Keratinocyte (primary cell): Measurements from ENCODE around the gene METTL4. TPM values are rescaled to one million over a fixed set of nuclear protein-coding genes. Genes with fewer than 3 reads are reported as not detected.

ENCODE experiments used
- DNase-seq: peaks from one replicate; pipeline ENCODE4 v3.0.0-alpha.2; 2011; ENCODE audit warnings: low read depth, missing footprints, low spot score
- FAIRE-seq: peaks from 2 replicates; lab custom pipeline; 2011; peaks lifted over from hg19 to GRCh38; lab: Jason Lieb, UNC
- H2AFZ ChIP-seq: 2 replicates; pipeline ENCODE4 v1.6.0; 2012; ENCODE audit warnings: low read length, control low read depth, inconsistent platforms; ENCODE audit not compliant: control insufficient read depth
- H3K27ac ChIP-seq: 2 replicates; pipeline ENCODE4 v1.5.1; 2011; ENCODE audit warnings: low read length; ENCODE audit not compliant: control insufficient read depth, insufficient read depth
- H3K27me3 ChIP-seq: 3 replicates; pipeline ENCODE4 v1.6.0; 2011; ENCODE audit warnings: low read length; ENCODE audit not compliant: control insufficient read depth, insufficient read depth; ENCODE audit errors: extremely low read depth
- H3K36me3 ChIP-seq, 2 experiments: 2 replicates in 1 of 2; 3 replicates in 1 of 2; pipeline ENCODE4 v1.5.1; 2011; ENCODE audit warnings: low read length in 2 of 2, mild to moderate bottlenecking in 1 of 2; ENCODE audit not compliant: control insufficient read depth in 2 of 2, insufficient read depth in 2 of 2; ENCODE audit errors: extremely low read depth in 1 of 2
- H3K4me1 ChIP-seq: 3 replicates; pipeline ENCODE4 v1.5.1; 2011; ENCODE audit warnings: low read length; ENCODE audit not compliant: control insufficient read depth, insufficient read depth; ENCODE audit errors: extremely low read depth
- H3K4me2 ChIP-seq: 3 replicates; pipeline ENCODE4 v1.6.0; 2011; ENCODE audit warnings: low read depth, low read length; ENCODE audit not compliant: control insufficient read depth, insufficient read depth; ENCODE audit errors: extremely low read depth
- H3K4me3 ChIP-seq, 3 experiments: fragments of 200-600 bp in 1 of 3; sonication (generic) in 1 of 3; 2 replicates in 2 of 3; 3 replicates in 1 of 3; pipeline ENCODE4 v1.5.1; 2011 to 2016; ENCODE audit warnings: low read length in 3 of 3, mild to moderate bottlenecking in 3 of 3, control low read depth in 2 of 3, inconsistent platforms in 1 of 3, low read depth in 1 of 3, mixed read lengths in 1 of 3, mixed run types in 1 of 3, moderate library complexity in 1 of 3; ENCODE audit not compliant: control insufficient read depth in 2 of 3, insufficient read depth in 2 of 3; ENCODE audit errors: extremely low read depth in 1 of 3
- H3K79me2 ChIP-seq: 2 replicates; pipeline ENCODE4 v1.6.0; 2012; ENCODE audit warnings: low read length; ENCODE audit not compliant: control insufficient read depth, insufficient read depth
- H3K9ac ChIP-seq: 3 replicates; pipeline ENCODE4 v1.6.0; 2011; ENCODE audit warnings: low read length; ENCODE audit not compliant: control insufficient read depth, insufficient read depth; ENCODE audit errors: extremely low read depth
- H3K9me1 ChIP-seq: 3 replicates; pipeline ENCODE4 v1.6.0; 2011; ENCODE audit warnings: low read length; ENCODE audit not compliant: control insufficient read depth, insufficient read depth; ENCODE audit errors: extremely low read depth
- H3K9me3 ChIP-seq: 2 replicates; pipeline ENCODE4 v1.5.1; 2012; ENCODE audit warnings: low read depth, low read length; ENCODE audit not compliant: control insufficient read depth
- H4K20me1 ChIP-seq: 3 replicates; pipeline ENCODE4 v1.6.0; 2011; ENCODE audit warnings: low read length; ENCODE audit not compliant: control insufficient read depth, insufficient read depth; ENCODE audit errors: extremely low read depth
- CTCF ChIP-seq, 3 experiments: IDR thresholded peaks in 1 of 3; conservative IDR thresholded peaks in 1 of 3; optimal IDR thresholded peaks in 1 of 3; 2 replicates in 2 of 3; 3 replicates in 1 of 3; pipeline versions ENCODE3 to v1.5.1; 2011; ENCODE audit warnings: low read length in 3 of 3, mild to moderate bottlenecking in 3 of 3, moderate library complexity in 2 of 3, control low read depth in 1 of 3, inconsistent platforms in 1 of 3; ENCODE audit not compliant: insufficient read depth in 2 of 3; ENCODE audit errors: extremely low read depth in 1 of 3
- EZH2 ChIP-seq: IDR thresholded peaks from one replicate; pipeline ENCODE4 v1.6.1; 2012; ENCODE audit warnings: inconsistent platforms, mild to moderate bottlenecking, low read length, moderate library complexity
- dilution Hi-C: fragments of 300-500 bp; cut with MboI; formaldehyde crosslinking; loops from one replicate; pipeline ENCODE4 v1.7.0; 2020; ENCODE audit warnings: low sequenced_read_pairs; ENCODE audit not compliant: extremely low pct_ligation_motif_present
- polyA plus RNA-seq, 5 experiments: library from polyadenylated mRNA; depleted of rRNA in 3 of 5; stranded (reverse) in 3 of 5; stranded (forward) in 1 of 5; unstranded in 1 of 5; fragments of >200 nt; gene quantifications; 1 replicate in 1 of 5; 2 replicates in 3 of 5; 3 replicates in 1 of 5; pipeline versions ENCODE4 v1.2.1 to v1.2.3, GENCODE V29; 2011 to 2012; ENCODE audit warnings: missing spikeins in 2 of 5, low read depth in 1 of 5, low replicate concordance in 1 of 5

Gene METTL4
- polyA plus RNA-seq, 1 donor (not counting 4 experiments of a cell fraction or from before 2014, with no cell fraction given): 10.2 TPM

- Histone ChIP-seq H3K9me1 (no peaks in the 10 kb centered on the region), H3K9ac (no peak overlapping the region), H3K4me2 (no peak overlapping the region), H3K9me3 (no peaks in the 10 kb centered on the region), H4K20me1 (no peaks in the 10 kb centered on the region), H3K27ac (no peak overlapping the region), H2AFZ (no peak overlapping the region), H3K4me1 (peaks cover 17% of the 10 kb centered on the region), H3K36me3 (peaks cover 0 to 4% of the 10 kb centered on the region in 2 experiments), H3K4me3 (no peak overlapping the region), H3K27me3 (no peaks in the 10 kb centered on the region), H3K79me2 (peaks cover 37% of the 10 kb centered on the region)
- no peak for FAIRE-seq
- dilution Hi-C loops: no loop called here
- DNase-seq: no peak
- TF ChIP-seq EZH2 (no peak), CTCF (optimal IDR thresholded peaks at IDR 0.05 in 1 of 3, IDR thresholded peaks at IDR 0.05 in 1 of 3, conservative IDR thresholded peaks at IDR 0.05 in 1 of 3; ENCODE audit: extremely low read depth in 1 of 3, insufficient read depth in 2 of 3, low read length in 3 of 3) (no peak)
Measured at GRCh38 chr18:2568605-2569004, 2.7 kb downstream of the METTL4 start.

- TF ChIP-seq EZH2 (no peak), CTCF (optimal IDR thresholded peaks at IDR 0.05 in 1 of 3, IDR thresholded peaks at IDR 0.05 in 1 of 3, conservative IDR thresholded peaks at IDR 0.05 in 1 of 3; ENCODE audit: extremely low read depth in 1 of 3, insufficient read depth in 2 of 3, low read length in 3 of 3) (no peak)
- H2AFZ ChIP-seq: no peak overlapping the region
- H3K9me3 ChIP-seq: no peaks in the 10 kb centered on the region
- FAIRE-seq (no peak), DNase-seq (no peak)
- H3K9ac ChIP-seq: no peak overlapping the region
- no peak overlapping the region for H3K27ac ChIP-seq
- H3K4me3 ChIP-seq: no peak overlapping the region
- no peak overlapping the region for H3K4me2 ChIP-seq
- H3K27me3 ChIP-seq: no peaks in the 10 kb centered on the region
- peaks cover 0 to 4% of the 10 kb centered on the region in 2 experiments for H3K36me3 ChIP-seq
- dilution Hi-C loops: no loop called here
- H3K9me1 ChIP-seq: no peaks in the 10 kb centered on the region
- peaks cover 34% of the 10 kb centered on the region for H3K79me2 ChIP-seq
- H3K4me1 ChIP-seq: peaks cover 13% of the 10 kb centered on the region
- no peaks in the 10 kb centered on the region for H4K20me1 ChIP-seq
Measured at GRCh38 chr18:2568129-2568528, 3.2 kb downstream of the METTL4 start.
